Common myeloid progenitor, CD34-positive (primary cell): ENCODE data around the gene TGFBR2.

Experiments used
- CTCF ChIA-PET: fragments of 350-600 bp; sonication (Branson Sonifier 250); formaldehyde crosslinking; loops from one replicate; lab custom pipeline; 2021; ENCODE audit warnings: antibody characterized with exemption; lab: Charles Lee
- POLR2A ChIA-PET: fragments of 350-600 bp; sonication (Branson Sonifier 250); formaldehyde crosslinking; loops from one replicate; lab custom pipeline; 2021; ENCODE audit warnings: antibody characterized with exemption; lab: Charles Lee
- DNase-seq, 3 donors: peaks; one replicate each; pipeline versions ENCODE4 v3.0.0 to v3.0.0-alpha.2; 2013
- H3K27ac ChIP-seq, 2 experiments: 1 replicate in 1 of 2; 2 replicates in 1 of 2; pipeline ENCODE4 v1.7.0; 2013; ENCODE audit warnings: inconsistent platforms in 2 of 2, low read length in 2 of 2, mild to moderate bottlenecking in 2 of 2, low read depth in 1 of 2, moderate library complexity in 1 of 2; ENCODE audit not compliant: severe bottlenecking in 2 of 2, insufficient read depth in 1 of 2, poor library complexity in 1 of 2
- H3K27me3 ChIP-seq, 5 experiments: replicated peaks in 2 of 5; 1 replicate in 3 of 5; 2 replicates in 2 of 5; pipeline versions ENCODE4 v1.6.1 to v1.7.0; 2013; ENCODE audit warnings: low read length in 4 of 5, mild to moderate bottlenecking in 2 of 5, moderate library complexity in 2 of 5, inconsistent platforms in 1 of 5; ENCODE audit not compliant: insufficient read depth in 5 of 5, control insufficient read depth in 4 of 5
- H3K36me3 ChIP-seq, 4 experiments: 1 replicate in 2 of 4; 2 replicates in 2 of 4; pipeline versions ENCODE4 v1.6.1 to v1.7.0; 2013; ENCODE audit warnings: low read length in 3 of 4, control low read depth in 1 of 4, mild to moderate bottlenecking in 1 of 4; ENCODE audit not compliant: control insufficient read depth in 4 of 4, insufficient read depth in 4 of 4
- H3K4me1 ChIP-seq, 4 experiments: 1 replicate in 3 of 4; 2 replicates in 1 of 4; pipeline versions ENCODE4 v1.6.1 to v1.7.1; 2013; ENCODE audit warnings: low read length in 3 of 4, mild to moderate bottlenecking in 3 of 4, control low read depth in 1 of 4, inconsistent platforms in 1 of 4, moderate library complexity in 1 of 4; ENCODE audit not compliant: control insufficient read depth in 4 of 4, insufficient read depth in 4 of 4; ENCODE audit errors: control extremely low read depth in 1 of 4
- H3K4me3 ChIP-seq, 7 experiments: 1 replicate in 4 of 7; 2 replicates in 3 of 7; pipeline versions ENCODE4 v1.5.1 to v1.7.0; 2013; ENCODE audit warnings: mild to moderate bottlenecking in 7 of 7, low read length in 6 of 7, moderate library complexity in 6 of 7, inconsistent platforms in 2 of 7, low read depth in 2 of 7, control low read depth in 1 of 7; ENCODE audit not compliant: insufficient read depth in 4 of 7, control insufficient read depth in 1 of 7; ENCODE audit errors: extremely low read depth in 1 of 7
- H3K9me3 ChIP-seq, 5 experiments: 1 replicate in 4 of 5; 2 replicates in 1 of 5; pipeline versions ENCODE4 v1.6.1 to v1.7.1; 2013; ENCODE audit warnings: low read length in 4 of 5, mild to moderate bottlenecking in 2 of 5, inconsistent platforms in 1 of 5, low read depth in 1 of 5, moderate library complexity in 1 of 5; ENCODE audit not compliant: control insufficient read depth in 4 of 5, insufficient read depth in 2 of 5; ENCODE audit errors: control extremely low read depth in 1 of 5
- WGBS: methylation state at CpG from one replicate; pipeline ENCODE4 v1.1.5; 2013; ENCODE audit not compliant: insufficient coverage; 5-methylcytosine and 5-hydroxymethylcytosine counted together

The TGFBR2 gene

DNA sequence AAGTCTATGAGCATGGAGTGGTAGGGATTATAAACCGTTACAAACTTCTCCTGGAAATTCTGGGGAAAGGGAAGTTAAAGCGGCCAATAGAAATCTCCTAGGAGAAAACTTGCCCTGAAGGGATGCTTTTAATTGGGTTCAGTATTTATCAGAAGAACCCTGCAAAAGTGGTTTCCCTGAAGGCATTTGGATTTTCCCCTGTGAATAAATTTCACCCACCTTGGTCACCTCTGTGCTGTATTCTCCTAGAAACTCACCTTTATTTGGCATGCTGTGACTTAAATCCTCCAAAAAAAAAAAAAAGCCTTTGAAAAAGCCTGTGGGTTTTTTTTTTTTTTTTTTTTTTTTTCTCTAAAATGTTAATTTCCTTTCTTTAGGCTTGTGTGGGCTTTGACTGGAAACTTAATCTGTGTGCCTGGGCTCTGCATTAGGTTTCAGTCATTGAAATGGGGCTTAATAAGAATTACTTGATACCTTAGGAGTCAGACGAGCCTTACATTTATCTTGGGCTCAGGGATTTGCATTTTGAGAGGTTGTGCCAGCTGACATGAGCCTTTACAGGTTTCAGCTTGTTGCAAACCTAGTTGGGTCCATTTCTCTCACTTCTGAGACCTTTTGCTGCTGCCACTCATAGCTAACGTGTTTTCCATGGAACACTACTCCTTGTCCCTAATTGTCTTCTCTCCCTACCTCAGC lies 22.0 kb downstream of the TGFBR2 start:
- no peak for DNase-seq
- no peaks in the 10 kb centered on the region for H3K9me3 ChIP-seq
- H3K36me3 ChIP-seq = peaks cover 5 to 20% (median 6%) of the 10 kb centered on the region in 4 experiments
- no peaks in the 10 kb centered on the region for H3K27me3 ChIP-seq
- WGBS = 83% methylated on average over 3 of the region's 4 CpGs
- no peak overlapping the region for H3K4me3 ChIP-seq
- H3K27ac ChIP-seq = peak overlapping the region in 1 of 2 experiments; percentile 51
- peaks cover 34 to 61% (median 44%) of the 10 kb centered on the region in 4 experiments for H3K4me1 ChIP-seq
- CTCF ChIA-PET = interaction anchor here (0.5 to 1.7 kb wide), 15 partner anchors 9 to 429 kb away, joined by 3 to 11 read pairs (median 4); no protein-coding TSS in a partner anchor
- POLR2A ChIA-PET = no interaction called here

GRCh38 chr3:30628901-30629590 lies 22.6 kb downstream of the TGFBR2 start:
- CTCF ChIA-PET = interaction anchor here (0.5 to 1.7 kb wide), 19 partner anchors 8 to 436 kb away, joined by 3 to 11 read pairs (median 4); no protein-coding TSS in a partner anchor
- DNase-seq = peak; percentile 50 to 74 (median 71)
- POLR2A ChIA-PET = no interaction called here
- Histone ChIP-seq H3K9me3 (no peaks in the 10 kb centered on the region), H3K27ac (peak overlapping the region in 1 of 2 experiments; percentile 51), H3K4me1 (peaks cover 34 to 61% (median 44%) of the 10 kb centered on the region in 4 experiments), H3K4me3 (no peak overlapping the region), H3K27me3 (no peaks in the 10 kb centered on the region), H3K36me3 (peaks cover 5 to 22% (median 5%) of the 10 kb centered on the region in 4 experiments)
- 70% methylated on average over 3 of the region's 5 CpGs for WGBS

- WGBS = 100% methylated on average over 1 of the region's 6 CpGs
- H3K4me3 ChIP-seq = peak overlapping the region in 1 of 7 experiments; percentile 8
- peaks cover 5 to 23% (median 5%) of the 10 kb centered on the region in 4 experiments for H3K36me3 ChIP-seq
- H3K9me3 ChIP-seq = no peaks in the 10 kb centered on the region
- no peak for DNase-seq
- ChIA-PET CTCF (interaction anchor here (0.6 to 1.7 kb wide), 14 partner anchors 8 to 437 kb away, joined by 3 to 11 read pairs (median 4); no protein-coding TSS in a partner anchor), POLR2A (no interaction called here)
- H3K27ac ChIP-seq = no peak overlapping the region
- no peaks in the 10 kb centered on the region for H3K27me3 ChIP-seq
- H3K4me1 ChIP-seq = peaks cover 36 to 65% (median 49%) of the 10 kb centered on the region in 4 experiments
Measured at GRCh38 chr3:30629746-30630145, 23.3 kb downstream of the TGFBR2 start.

- ChIA-PET CTCF (interaction anchor here (0.9 to 1.7 kb wide), 5 partner anchors 10 to 311 kb away, joined by 3 to 11 read pairs (median 5); no protein-coding TSS in a partner anchor), POLR2A (no interaction called here)
- no peak overlapping the region for H3K27ac ChIP-seq
- peaks cover 3 to 23% (median 5%) of the 10 kb centered on the region in 4 experiments for H3K36me3 ChIP-seq
- DNase-seq = no peak
- no peak overlapping the region for H3K4me3 ChIP-seq
- H3K4me1 ChIP-seq = peaks cover 43 to 72% (median 53%) of the 10 kb centered on the region in 4 experiments
- H3K27me3 ChIP-seq = no peaks in the 10 kb centered on the region
- H3K9me3 ChIP-seq = no peaks in the 10 kb centered on the region
- WGBS = 100% methylated on average over 2 of the region's 2 CpGs
Measured at GRCh38 chr3:30630238-30631030, 24.0 kb downstream of the TGFBR2 start.

GRCh38 chr3:30631243-30631904 lies 25.0 kb downstream of the TGFBR2 start:
- H3K27me3 ChIP-seq = no peaks in the 10 kb centered on the region
- H3K27ac ChIP-seq = peak overlapping the region in 1 of 2 experiments; percentile 26
- 71% methylated on average over 6 of the region's 7 CpGs for WGBS
- ChIA-PET POLR2A (no interaction called here), CTCF (interaction anchor here (0.9 to 1.0 kb wide), 2 partner anchors 18 to 22 kb away, joined by 3 read pairs; no protein-coding TSS in a partner anchor)
- H3K9me3 ChIP-seq = no peaks in the 10 kb centered on the region
- peaks cover 45 to 71% (median 57%) of the 10 kb centered on the region in 4 experiments for H3K4me1 ChIP-seq
- peak overlapping the region in 2 of 7 experiments; percentile 11 to 19 for H3K4me3 ChIP-seq
- H3K36me3 ChIP-seq = peaks cover under 1 to 18% (median 4%) of the 10 kb centered on the region in 4 experiments
- DNase-seq = peak in 2 of 3 donors; percentile 52 to 67

GRCh38 chr3:30632065-30632464 lies 25.7 kb downstream of the TGFBR2 start:
- H3K4me3 ChIP-seq = peak overlapping the region in 1 of 7 experiments; percentile 19

More at GRCh38 chr3:30632065-30632464, 25.7 kb downstream of the TGFBR2 start:
- Histone ChIP-seq H3K27me3 (no peaks in the 10 kb centered on the region), H3K4me1 (peaks cover 45 to 66% (median 55%) of the 10 kb centered on the region in 4 experiments), H3K27ac (peak overlapping the region in 1 of 2 experiments; percentile 26), H3K36me3 (peaks cover 0 to 18% (median 3%) of the 10 kb centered on the region in 4 experiments), H3K9me3 (no peaks in the 10 kb centered on the region)
- no peak for DNase-seq
- ChIA-PET POLR2A (no interaction called here), CTCF (interaction anchor here (1.0 kb wide), 1 partner anchor 18 kb away, joined by 3 read pairs; no protein-coding TSS in a partner anchor)
- WGBS = 100% methylated on average over 2 of the region's 3 CpGs
